Right cardiac atrium (tissue), 5 donors: ENCODE data around the gene SORCS2. TPM values are rescaled to one million over a fixed set of nuclear protein-coding genes. Genes with fewer than 3 reads are reported as not detected.

ENCODE experiments used
- ATAC-seq, 2 donors: fragments of 200-7000 bp; cut with Tn5 transposase; one replicate each; pipeline versions ENCODE4 v1.8.0 to v1.9.1; 2020; ENCODE audit warnings: moderate library complexity in 2 of 2, mild to moderate bottlenecking in 1 of 2
- DNase-seq, 3 donors: peaks; one replicate each; pipeline ENCODE4 v3.0.0-alpha.2; 2020
- H3K27ac ChIP-seq: one replicate; pipeline ENCODE4 v1.5.1; 2013; ENCODE audit warnings: mild to moderate bottlenecking, low read length, control low read depth, moderate library complexity
- H3K27me3 ChIP-seq: one replicate; pipeline ENCODE4 v1.6.1; 2013; ENCODE audit not compliant: control insufficient read depth, insufficient read depth
- H3K4me1 ChIP-seq: one replicate; pipeline ENCODE4 v1.6.1; 2013; ENCODE audit warnings: low read length; ENCODE audit not compliant: control insufficient read depth, insufficient read depth
- H3K4me3 ChIP-seq: one replicate; pipeline ENCODE4 v1.5.1; 2013; ENCODE audit warnings: low read length, control low read depth
- H3K9me3 ChIP-seq: one replicate; pipeline ENCODE4 v1.6.1; 2013; ENCODE audit warnings: low read length; ENCODE audit not compliant: control insufficient read depth
- WGBS: extraction: QIAGEN DNeasy Blood & Tissue Kit; methylation state at CpG from one replicate; pipeline ENCODE4 v1.1.7; 2013; 5-methylcytosine and 5-hydroxymethylcytosine counted together
- intact Hi-C, 4 donors: fragments of 100-400 bp; cut with DNase I; formaldehyde crosslinking; loops; one replicate each; pipeline versions ENCODE4 v1.11.0 to v1.14.0; 2022 to 2023
- polyA plus RNA-seq: library from polyadenylated mRNA; stranded (reverse); fragments of 200-250 nt; gene quantifications from one replicate; pipeline ENCODE4 v1.2.3, GENCODE V29; 2013
- total RNA-seq, 4 donors: library from RNA; stranded (reverse); fragmentation: NEBNext Ultra II Directional; extraction: Animal tissue kit (Norgen Biotek cat#: 25700); gene quantifications; one replicate each; pipeline ENCODE4 v1.2.1, GENCODE V29; 2021
- donor health status: healthy with polysubstance abuse.
- donor health status: DM: no; HTN: yes; CAD: no.
- donor health status: DM: no; HTN: no; CAD: no.
- donor health status: DM: no; HTN: yes; CAD: no; lungs with severe emphysema.
- donor health status: DM: yes; HTN: yes; CAD: no.

The SORCS2 gene
- total and polyA plus RNA-seq, 5 donors, result 2.1 to 7.3 (median 2.7) TPM

- peak; percentile 4 to 29 (median 19) for DNase-seq
- intact Hi-C loops, result loop anchor here in 2 of 4 donors (10.0 kb wide), 1 partner anchor 519 kb away; the partner anchor contains the start of gene SORCS2 (in 2 of the 2)
- WGBS, result 86% methylated on average over 7 of the region's 7 CpGs
- Histone ChIP-seq H3K9me3 (no peaks in the 10 kb centered on the region), H3K27ac (no peak overlapping the region), H3K4me3 (no peak overlapping the region), H3K4me1 (no peaks in the 10 kb centered on the region), H3K27me3 (no peaks in the 10 kb centered on the region)
- ATAC-seq, result no peak
Measured at GRCh38 chr4:7713757-7714156, 521.4 kb downstream of the SORCS2 start.

- Histone ChIP-seq H3K9me3 (no peaks in the 10 kb centered on the region), H3K27ac (no peak overlapping the region), H3K27me3 (no peaks in the 10 kb centered on the region), H3K4me1 (no peaks in the 10 kb centered on the region), H3K4me3 (no peak overlapping the region)
- intact Hi-C loops, result loop anchor here in 2 of 4 donors (10.0 kb wide), 1 partner anchor 519 kb away; the partner anchor contains the start of gene SORCS2 (in 2 of the 2)
- ATAC-seq (no peak), DNase-seq (peak; percentile 2 to 38 (median 33))
- 93% methylated on average over 20 of the region's 20 CpGs for WGBS
Measured at GRCh38 chr4:7714176-7714575, 521.8 kb downstream of the SORCS2 start.

GRCh38 chr4:7714738-7715137 is 522.4 kb downstream of the SORCS2 start:
- DNase-seq (peak in 1 of 3 donors; percentile 21), ATAC-seq (no peak)
- intact Hi-C loops, result loop anchor here (5.0 to 10.0 kb wide), 3 partner anchors 252 to 522 kb away; partner anchors contain the start of gene SORCS2 (in 3 of the 4)
- no peaks in the 10 kb centered on the region for H3K9me3 ChIP-seq
- no peaks in the 10 kb centered on the region for H3K27me3 ChIP-seq
- no peak overlapping the region for H3K27ac ChIP-seq
- H3K4me1 ChIP-seq, result no peaks in the 10 kb centered on the region
- WGBS, result 88% methylated on average over 1 of the region's 1 CpG
- H3K4me3 ChIP-seq, result no peak overlapping the region

- intact Hi-C loops, result loop anchor here (5.0 to 10.0 kb wide), 3 partner anchors 253 to 523 kb away; partner anchors contain the start of gene SORCS2 (in 3 of the 4)
- no peaks in the 10 kb centered on the region for H3K27me3 ChIP-seq
- H3K4me3 ChIP-seq, result no peak overlapping the region
- ATAC-seq (no peak), DNase-seq (peak in 2 of 3 donors; percentile 27 to 32)
- no peak overlapping the region for H3K27ac ChIP-seq
- H3K9me3 ChIP-seq, result no peaks in the 10 kb centered on the region
- no peaks in the 10 kb centered on the region for H3K4me1 ChIP-seq
- 84% methylated on average over 11 of the region's 11 CpGs for WGBS
Measured at GRCh38 chr4:7715271-7716009, 523.1 kb downstream of the SORCS2 start.

- Histone ChIP-seq H3K9me3 (no peaks in the 10 kb centered on the region), H3K4me3 (no peak overlapping the region), H3K27ac (no peak overlapping the region), H3K27me3 (no peaks in the 10 kb centered on the region), H3K4me1 (no peaks in the 10 kb centered on the region)
- ATAC-seq (no peak), DNase-seq (no peak)
- WGBS, result 78% methylated on average over 6 of the region's 6 CpGs
- intact Hi-C loops, result loop anchor here (5.0 to 10.0 kb wide), 3 partner anchors 254 to 524 kb away; partner anchors contain the start of gene SORCS2 (in 3 of the 4)
Measured at GRCh38 chr4:7716010-7716721, 523.8 kb downstream of the SORCS2 start.

GRCh38 chr4:7717161-7717560 is 524.8 kb downstream of the SORCS2 start:
- WGBS, result 93% methylated on average over 11 of the region's 11 CpGs
- ATAC-seq (no peak), DNase-seq (peak in 2 of 3 donors; percentile 16 to 32)
- no peak overlapping the region for H3K4me3 ChIP-seq
- H3K9me3 ChIP-seq, result no peaks in the 10 kb centered on the region
- no peaks in the 10 kb centered on the region for H3K27me3 ChIP-seq
- no peak overlapping the region for H3K27ac ChIP-seq
- H3K4me1 ChIP-seq, result no peaks in the 10 kb centered on the region
- intact Hi-C loops, result loop anchor here (5.0 to 10.0 kb wide), 3 partner anchors 255 to 525 kb away; partner anchors contain the start of gene SORCS2 (in 3 of the 4)

GRCh38 chr4:7717946-7718490 is 525.7 kb downstream of the SORCS2 start:
- Histone ChIP-seq H3K9me3 (no peaks in the 10 kb centered on the region), H3K4me3 (no peak overlapping the region), H3K27me3 (no peaks in the 10 kb centered on the region), H3K4me1 (no peaks in the 10 kb centered on the region), H3K27ac (no peak overlapping the region)
- no peak for ATAC-seq
- intact Hi-C loops, result loop anchor here (2.0 to 10.0 kb wide), 4 partner anchors 256 to 526 kb away; partner anchors contain the start of gene SORCS2 (in 4 of the 4)
- 81% methylated on average over 24 of the region's 24 CpGs for WGBS
- DNase-seq, result peak in 2 of 3 donors; percentile 25 to 32

GRCh38 chr4:7719354-7720174 is 527.2 kb downstream of the SORCS2 start:
- intact Hi-C loops, result loop anchor here (2.0 to 10.0 kb wide), 5 partner anchors 255 to 527 kb away; partner anchors contain the start of gene SORCS2 (in 4 of the 4)
- WGBS, result 25% methylated on average over 33 of the region's 33 CpGs
- ATAC-seq, result peak; percentile 60 to 67

GRCh38 chr4:7721984-7722551 is 529.7 kb downstream of the SORCS2 start:
- 62% methylated on average over 13 of the region's 13 CpGs for WGBS
- intact Hi-C loops, result loop anchor here in 1 of 4 donors (10.0 kb wide), 1 partner anchor 257 kb away; no protein-coding TSS in a partner anchor
- DNase-seq (peak in 2 of 3 donors; percentile 18 to 38), ATAC-seq (peak in 1 of 2 donors; percentile 20)
- H3K9me3 ChIP-seq, result no peaks in the 10 kb centered on the region
- H3K27me3 ChIP-seq, result no peaks in the 10 kb centered on the region
- no peak overlapping the region for H3K4me3 ChIP-seq
- no peak overlapping the region for H3K27ac ChIP-seq
- no peaks in the 10 kb centered on the region for H3K4me1 ChIP-seq

More at GRCh38 chr4:7719354-7720174, 527.2 kb downstream of the SORCS2 start:
- DNase-seq, result peak; percentile 62 to 84 (median 82)
- no peak overlapping the region for H3K4me3 ChIP-seq
- H3K27ac ChIP-seq, result no peak overlapping the region
- H3K27me3 ChIP-seq, result no peaks in the 10 kb centered on the region
- H3K4me1 ChIP-seq, result no peaks in the 10 kb centered on the region
- H3K9me3 ChIP-seq, result no peaks in the 10 kb centered on the region
